Measurements from ENCODE around the gene MYOF. TPM values are rescaled to one million over a fixed set of nuclear protein-coding genes. Genes with fewer than 3 reads are reported as not detected.

The MYOF gene
- total RNA-seq, 4 donors from 2014 or later: 39.6 to 70.4 (median 59.2) TPM

GRCh38 chr10:93356516-93356915 is 125.6 kb downstream of the MYOF start:
- Histone ChIP-seq H3K9me3 (no peaks in the 10 kb centered on the region), H3K4me3 (no peak overlapping the region), H3K27ac (no peak overlapping the region), H3K4me1 (peaks cover 0 to 4% (median 0%) of the 10 kb centered on the region in 4 donors), H3K27me3 (no peaks in the 10 kb centered on the region), H3K36me3 (peaks cover 0 to 89% (median 0%) of the 10 kb centered on the region in 3 donors)
- whole genome bisulfite sequencing, 2 donors: 95 to 97% methylated on average over 6 of the region's 6 CpGs
- no peak for DNase-seq (ENCODE audit: low spot score in 2 of 2)
- TF ChIP-seq POLR2A (IDR thresholded peaks at IDR 0.05) (no peak), EP300 (IDR thresholded peaks at IDR 0.05) (no peak)
- TF ChIP-seq, protein P1, sequence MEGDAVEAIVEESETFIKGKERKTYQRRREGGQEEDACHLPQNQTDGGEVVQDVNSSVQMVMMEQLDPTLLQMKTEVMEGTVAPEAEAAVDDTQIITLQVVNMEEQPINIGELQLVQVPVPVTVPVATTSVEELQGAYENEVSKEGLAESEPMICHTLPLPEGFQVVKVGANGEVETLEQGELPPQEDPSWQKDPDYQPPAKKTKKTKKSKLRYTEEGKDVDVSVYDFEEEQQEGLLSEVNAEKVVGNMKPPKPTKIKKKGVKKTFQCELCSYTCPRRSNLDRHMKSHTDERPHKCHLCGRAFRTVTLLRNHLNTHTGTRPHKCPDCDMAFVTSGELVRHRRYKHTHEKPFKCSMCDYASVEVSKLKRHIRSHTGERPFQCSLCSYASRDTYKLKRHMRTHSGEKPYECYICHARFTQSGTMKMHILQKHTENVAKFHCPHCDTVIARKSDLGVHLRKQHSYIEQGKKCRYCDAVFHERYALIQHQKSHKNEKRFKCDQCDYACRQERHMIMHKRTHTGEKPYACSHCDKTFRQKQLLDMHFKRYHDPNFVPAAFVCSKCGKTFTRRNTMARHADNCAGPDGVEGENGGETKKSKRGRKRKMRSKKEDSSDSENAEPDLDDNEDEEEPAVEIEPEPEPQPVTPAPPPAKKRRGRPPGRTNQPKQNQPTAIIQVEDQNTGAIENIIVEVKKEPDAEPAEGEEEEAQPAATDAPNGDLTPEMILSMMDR (IDR thresholded peaks at IDR 0.05): no peak

DNA sequence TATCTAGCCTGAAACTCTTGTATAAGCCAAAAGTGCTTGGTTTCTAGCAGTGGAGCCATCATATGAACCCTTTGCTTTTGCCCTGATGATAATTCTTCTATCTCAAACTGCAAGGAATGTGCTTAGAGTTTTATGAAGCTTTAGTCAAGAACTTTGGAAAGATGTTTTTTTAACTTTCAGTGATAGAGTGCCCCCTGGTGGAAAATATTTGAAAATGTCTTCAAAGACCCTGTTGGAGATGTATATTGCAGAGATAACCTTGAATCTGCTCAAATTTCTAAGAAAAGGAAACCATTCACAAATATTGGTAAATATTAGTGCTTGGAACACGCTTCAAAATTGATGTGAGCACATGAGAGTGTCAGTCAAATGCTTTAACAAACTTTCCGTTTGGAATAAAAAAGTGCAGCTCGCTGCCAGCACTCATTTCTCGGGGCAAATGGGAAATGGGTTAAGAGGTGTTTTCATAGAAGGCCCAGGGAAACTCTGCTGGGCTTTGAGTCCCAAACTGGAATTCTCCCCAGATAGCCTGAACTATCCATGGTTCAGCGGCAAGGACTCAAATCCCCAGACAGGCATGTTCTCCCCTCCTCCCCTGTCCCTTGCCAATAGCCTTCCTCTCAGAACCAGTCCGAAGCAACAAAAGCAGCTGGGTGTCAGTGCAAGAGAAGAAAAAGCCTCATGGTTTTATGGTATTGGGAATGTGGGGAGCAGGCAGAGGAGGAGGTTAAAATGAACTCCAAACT is 129.3 kb downstream of the MYOF start:
- WGBS, 2 donors: 45 to 48% methylated on average over 6 of the region's 6 CpGs
- H3K27me3 ChIP-seq: no peaks in the 10 kb centered on the region
- no peak overlapping the region for H3K27ac ChIP-seq
- H3K9me3 ChIP-seq: no peaks in the 10 kb centered on the region
- H3K4me3 ChIP-seq: no peak overlapping the region
- H3K36me3 ChIP-seq: peaks cover 0 to 92% (median 0%) of the 10 kb centered on the region in 3 donors
- peak in 1 of 2 donors; percentile 34 for DNase-seq (ENCODE audit: low spot score in 2 of 2)
- H3K4me1 ChIP-seq: peaks cover 0 to 4% (median 0%) of the 10 kb centered on the region in 4 donors
- TF ChIP-seq, protein P1 (IDR thresholded peaks at IDR 0.05): peak; percentile 49 to 76 (median 71)
- no peak for TF ChIP-seq POLR2A (IDR thresholded peaks at IDR 0.05)

DNA sequence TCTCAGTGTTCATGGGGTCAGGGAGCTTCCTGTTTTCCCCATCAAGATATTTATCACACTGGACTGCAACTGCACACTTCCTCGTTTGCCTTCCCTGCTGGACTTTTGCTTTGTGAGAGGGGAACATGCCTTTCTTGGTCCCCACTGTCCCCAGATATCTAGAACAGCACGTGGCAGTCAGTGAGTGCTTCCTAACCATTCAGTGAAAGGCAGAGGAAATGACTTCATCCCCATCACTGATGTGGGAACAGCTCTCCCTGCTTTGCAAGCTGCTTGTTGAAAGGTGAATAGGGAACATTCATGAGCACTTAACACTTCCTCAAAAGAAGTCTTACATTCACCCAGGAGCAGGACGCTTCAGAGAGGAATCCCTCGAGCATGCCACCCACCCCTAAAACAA is 135.4 kb downstream of the MYOF start:
- no peak for DNase-seq (ENCODE audit: low spot score in 2 of 2)

GRCh38 chr10:93346108-93346507 is 136.0 kb downstream of the MYOF start:
- Histone ChIP-seq H3K27me3 (no peaks in the 10 kb centered on the region), H3K36me3 (peaks cover 0 to 80% (median 2%) of the 10 kb centered on the region in 3 donors), H3K4me1 (peaks cover 0 to 12% (median 3%) of the 10 kb centered on the region in 4 donors), H3K4me3 (no peak overlapping the region), H3K27ac (no peak overlapping the region), H3K9me3 (no peaks in the 10 kb centered on the region)
- DNase-seq (ENCODE audit: low spot score in 2 of 2): no peak
- 44 to 55% methylated on average over 3 of the region's 3 CpGs for WGBS, 2 donors
- no peak for TF ChIP-seq POLR2A (IDR thresholded peaks at IDR 0.05)
- TF ChIP-seq EP300 (IDR thresholded peaks at IDR 0.05): no peak
- TF ChIP-seq, protein P1 (IDR thresholded peaks at IDR 0.05): no peak

More for the DNA sequence above, 135.4 kb downstream of the MYOF start:
- Histone ChIP-seq H3K4me3 (no peak overlapping the region), H3K9me3 (no peaks in the 10 kb centered on the region), H3K27ac (no peak overlapping the region), H3K27me3 (no peaks in the 10 kb centered on the region), H3K36me3 (peaks cover 0 to 80% (median 2%) of the 10 kb centered on the region in 3 donors), H3K4me1 (peaks cover 0 to 12% (median 3%) of the 10 kb centered on the region in 4 donors)
- TF ChIP-seq, protein P1 (IDR thresholded peaks at IDR 0.05): no peak
- TF ChIP-seq EP300 (IDR thresholded peaks at IDR 0.05): peak in 1 of 2 donors; percentile 10
- 32 to 33% methylated on average over 4 of the region's 4 CpGs for WGBS, 2 donors

- peaks cover 0 to 80% (median 2%) of the 10 kb centered on the region in 3 donors for H3K36me3 ChIP-seq
- peaks cover 0 to 12% (median 3%) of the 10 kb centered on the region in 4 donors for H3K4me1 ChIP-seq
- TF ChIP-seq EP300 (IDR thresholded peaks at IDR 0.05): no peak
- no peak for TF ChIP-seq POLR2A (IDR thresholded peaks at IDR 0.05)
- TF ChIP-seq, protein P1 (IDR thresholded peaks at IDR 0.05): no peak
- H3K27me3 ChIP-seq: no peaks in the 10 kb centered on the region
- H3K27ac ChIP-seq: no peak overlapping the region
- 87 to 89% methylated on average over 3 of the region's 3 CpGs for WGBS, 2 donors
- no peaks in the 10 kb centered on the region for H3K9me3 ChIP-seq
- no peak for DNase-seq (ENCODE audit: low spot score in 2 of 2)
- H3K4me3 ChIP-seq: no peak overlapping the region
Measured at GRCh38 chr10:93344691-93345090, 137.4 kb downstream of the MYOF start.
